HG03457 (cell line): ENCODE data around the gene C19orf47.
"Not testable (repeated sequence)": the region's sequence is repeated elsewhere in the genome, so short reads cannot be mapped to it uniquely, and the experiment has no call there.

Experiments
- ATAC-seq: cut with Tn5 transposase; IDR thresholded peaks from one replicate; pipeline ENCODE4 v1.9.1; 2021; ENCODE audit warnings: moderate number of reproducible peaks; ENCODE audit not compliant: unreplicated experiment

C19orf47 gene

GRCh38 chr19:40377876-40378385, 29.7 kb upstream of the C19orf47 start:
- no peak for ATAC-seq

DNA sequence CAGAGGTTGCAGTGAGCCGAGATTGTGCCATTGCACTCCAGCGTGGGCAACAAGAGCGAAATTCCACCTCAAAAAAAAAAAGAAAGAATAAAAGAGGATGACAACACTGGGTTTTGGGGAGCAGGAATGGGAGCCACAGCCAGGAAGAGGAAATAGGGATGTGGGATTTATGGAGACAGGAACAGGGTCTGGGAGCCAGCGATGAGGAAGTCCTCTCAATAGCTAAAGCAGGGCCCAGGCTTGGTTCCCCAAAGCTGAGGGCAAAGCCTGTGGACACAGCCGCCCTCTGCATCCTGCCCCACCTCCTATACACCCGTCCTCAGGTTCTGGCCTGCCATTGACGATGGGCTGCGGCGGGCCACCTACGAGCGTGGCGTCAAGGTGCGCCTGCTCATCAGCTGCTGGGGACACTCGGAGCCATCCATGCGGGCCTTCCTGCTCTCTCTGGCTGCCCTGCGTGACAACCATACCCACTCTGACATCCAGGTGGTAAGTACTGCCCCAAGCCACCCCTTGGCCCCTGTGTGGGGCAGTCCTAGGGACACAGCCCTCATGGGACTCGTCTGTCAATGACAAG, 28.2 kb upstream of the C19orf47 start:
- ATAC-seq = no peak

DNA sequence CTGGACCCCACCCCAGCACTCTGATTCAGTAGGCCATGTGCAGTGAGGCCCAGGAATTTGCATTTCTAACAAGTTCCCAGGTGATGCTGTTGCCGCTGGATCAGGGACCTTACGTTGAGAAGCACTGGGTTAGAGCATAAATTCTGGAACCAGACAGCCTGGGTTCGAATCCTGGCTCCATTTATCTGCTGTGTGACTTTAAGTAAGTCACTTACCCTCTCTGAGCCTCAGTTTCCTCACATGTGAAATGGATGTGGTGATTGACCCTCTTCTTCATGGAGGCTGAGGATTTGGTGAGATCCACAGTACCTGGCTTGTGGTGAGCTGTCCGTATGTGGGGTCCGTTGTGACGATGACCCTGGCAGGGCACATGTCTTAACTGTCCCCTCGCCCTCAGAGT, 25.9 kb upstream of the C19orf47 start:
- no peak for ATAC-seq

DNA sequence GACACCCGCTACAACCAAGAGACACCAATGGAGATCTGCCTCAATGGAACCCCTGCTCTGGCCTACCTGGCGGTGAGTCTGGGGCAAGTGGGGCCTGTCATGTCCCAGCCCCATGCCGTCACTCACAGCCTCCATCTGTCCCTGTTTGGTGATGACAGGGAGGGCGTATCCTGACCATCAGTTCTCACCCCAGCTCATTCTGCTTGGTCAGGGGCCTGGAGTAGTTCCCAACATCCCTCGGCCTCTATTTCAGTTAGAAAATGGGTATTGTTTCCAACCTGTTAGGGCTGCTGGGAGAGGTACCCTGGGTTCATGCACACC, 23.6 kb upstream of the C19orf47 start:
- ATAC-seq = no peak

DNA sequence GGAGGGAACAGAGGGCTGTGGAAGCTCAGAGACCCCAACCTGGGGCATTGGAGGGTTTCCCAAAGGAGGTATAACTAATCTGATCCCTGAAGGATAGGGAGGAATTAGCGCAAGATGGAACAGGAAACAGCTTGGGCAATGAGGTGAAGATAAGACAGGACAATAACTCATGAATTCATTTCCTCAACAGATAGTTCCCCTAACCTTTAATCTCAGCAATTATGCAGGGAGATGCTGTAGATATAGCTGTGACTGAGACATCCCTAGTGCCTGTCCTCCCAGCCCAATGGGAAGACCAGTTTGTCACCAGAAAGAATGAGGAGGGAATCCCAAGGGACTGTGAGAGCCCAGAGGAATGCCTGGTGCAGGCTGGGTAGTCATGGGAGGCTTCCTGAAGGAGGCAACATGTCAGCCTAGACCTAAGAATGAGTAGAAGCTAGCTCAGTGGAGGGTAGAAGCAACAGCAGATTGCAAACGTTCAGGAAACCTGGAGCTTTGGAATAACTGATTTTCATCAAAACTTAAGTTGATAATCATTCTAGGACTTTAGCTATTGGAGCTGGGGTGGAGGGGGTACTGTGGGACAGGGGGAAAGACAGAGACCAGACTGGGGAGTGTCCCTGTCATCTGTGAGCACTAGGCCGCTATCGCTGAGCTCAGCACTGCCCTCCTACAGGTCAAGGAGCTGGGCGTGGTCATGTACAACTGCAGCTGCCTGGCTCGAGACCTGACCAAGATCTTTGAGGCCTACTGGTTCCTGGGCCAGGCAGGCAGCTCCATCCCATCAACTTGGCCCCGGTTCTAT, 23.0 kb upstream of the C19orf47 start:
- no peak for ATAC-seq

DNA sequence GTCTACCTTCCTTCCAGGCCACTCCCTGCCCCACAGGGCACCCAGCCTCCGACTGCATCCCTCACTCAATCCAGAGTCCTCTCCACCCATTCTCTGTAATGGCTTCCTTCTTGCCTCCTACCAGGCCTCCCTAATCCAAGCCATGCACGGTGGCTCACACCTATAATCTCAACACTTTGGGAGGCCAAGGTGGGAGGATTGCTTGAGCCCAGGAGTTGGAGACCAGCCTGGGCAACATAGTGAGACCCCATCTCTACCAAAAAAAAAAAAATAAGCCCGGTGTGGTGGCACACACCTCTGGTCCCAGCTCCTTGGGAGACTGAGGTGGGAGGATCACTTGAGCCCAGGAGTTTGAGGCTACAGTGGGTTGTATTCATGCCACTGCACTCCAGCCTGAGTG, 22.1 kb upstream of the C19orf47 start:
- not testable (repeated sequence) for ATAC-seq

- no peak for ATAC-seq
These were observed 21.6 kb upstream of the C19orf47 start for GRCh38 chr19:40369797-40370196.

- ATAC-seq = no peak
These were observed 19.6 kb upstream of the C19orf47 start for GRCh38 chr19:40367577-40368434.

DNA sequence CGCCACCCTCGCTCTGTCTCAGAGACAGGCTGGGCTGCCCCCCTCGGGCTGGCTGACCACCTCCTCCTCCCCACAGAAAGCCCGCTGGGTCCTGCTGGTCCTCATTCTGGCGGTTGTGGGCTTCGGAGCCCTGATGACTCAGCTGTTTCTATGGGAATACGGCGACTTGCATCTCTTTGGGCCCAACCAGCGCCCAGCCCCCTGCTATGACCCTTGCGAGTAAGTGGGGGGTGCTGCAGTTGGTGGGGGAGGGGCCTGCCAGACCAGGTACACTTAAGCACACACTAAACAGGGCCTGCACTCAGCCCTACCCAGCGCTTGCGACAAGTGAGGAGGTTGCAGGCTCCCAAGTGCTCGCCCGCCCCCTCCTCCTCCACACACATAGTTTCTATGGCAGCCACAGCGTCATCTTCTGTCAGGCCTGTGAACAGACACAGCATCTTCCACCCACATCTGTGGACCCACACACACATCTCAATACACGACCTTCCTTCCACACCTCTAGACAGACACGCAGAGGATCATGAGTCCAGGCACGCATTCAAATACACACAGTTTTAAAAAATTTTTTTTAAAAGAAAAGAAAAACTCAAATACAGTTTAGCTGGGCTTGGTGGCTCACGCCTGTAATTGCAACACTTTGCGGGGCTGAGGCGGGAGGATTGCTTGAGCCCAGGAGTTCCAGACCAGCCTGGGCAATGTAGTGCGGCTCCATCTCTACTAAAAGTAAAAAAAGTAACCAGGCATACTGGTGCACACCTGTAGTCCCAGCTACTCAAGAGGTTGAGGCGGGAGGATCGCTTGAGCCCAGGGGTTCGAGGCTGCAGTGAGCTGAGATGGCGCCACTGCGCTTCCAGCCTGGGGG, 18.7 kb upstream of the C19orf47 start:
- ATAC-seq = no peak

DNA sequence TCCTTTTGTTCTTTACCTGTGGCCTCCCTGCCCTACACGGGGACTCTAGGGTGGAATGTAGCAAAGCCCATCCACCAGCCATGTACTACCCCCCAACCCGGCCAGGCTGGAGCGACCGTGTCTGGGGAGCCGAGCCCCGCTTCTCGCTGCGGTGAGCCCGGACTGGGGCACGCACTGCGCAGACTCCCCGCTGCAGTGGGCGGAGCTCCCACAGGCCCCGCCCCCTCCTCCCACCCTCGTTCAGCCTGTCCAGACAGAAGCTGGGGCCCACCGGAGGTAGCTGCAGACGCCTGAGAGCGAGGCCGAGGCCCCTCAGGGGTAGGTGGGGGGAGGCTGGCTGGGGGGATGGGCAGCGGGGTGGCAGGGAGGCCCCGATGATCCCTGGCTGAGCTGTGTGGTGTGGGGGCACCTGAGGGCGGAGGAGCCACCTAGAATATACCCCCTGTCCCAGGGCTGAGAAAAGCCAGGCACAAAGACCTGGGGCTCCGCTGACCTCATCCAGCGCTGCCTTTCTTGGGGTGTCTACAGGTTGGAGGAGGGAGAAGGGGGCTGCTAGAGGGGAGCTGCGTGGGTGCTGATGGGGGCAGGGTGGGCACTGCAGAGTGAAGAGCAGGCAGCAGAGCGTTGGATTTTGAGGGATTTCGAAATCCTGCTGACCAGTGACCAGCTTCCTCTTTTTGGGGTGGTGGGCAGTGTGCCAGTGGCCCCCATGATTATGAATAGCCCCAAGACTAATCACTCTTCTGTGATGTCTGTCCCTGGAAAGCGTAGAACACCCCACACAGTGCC, 17.6 kb upstream of the C19orf47 start:
- ATAC-seq = no peak

DNA sequence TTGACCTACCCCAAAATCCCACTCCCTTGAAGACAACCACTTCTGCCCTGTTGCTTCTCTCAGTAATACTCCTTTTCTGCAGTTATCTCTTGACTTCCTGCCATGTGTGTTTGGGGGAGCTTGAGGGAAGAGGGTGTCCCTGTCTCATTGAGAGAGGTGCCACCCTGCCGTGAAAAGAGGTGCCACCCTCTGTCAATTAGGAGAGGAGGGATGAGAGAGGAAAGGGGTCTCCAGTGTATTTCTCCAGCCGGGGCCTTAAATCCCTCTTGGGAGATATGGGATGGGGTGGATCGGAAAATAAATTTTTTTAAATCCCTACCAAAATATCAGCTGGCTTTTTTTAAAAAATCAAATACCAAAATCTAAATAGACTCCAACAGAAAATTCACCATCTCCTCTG, 16.8 kb upstream of the C19orf47 start:
- ATAC-seq = no peak

GRCh38 chr19:40363069-40363468, 14.9 kb upstream of the C19orf47 start:
- ATAC-seq = no peak

GRCh38 chr19:40362160-40362559, 14.0 kb upstream of the C19orf47 start:
- ATAC-seq = no peak

GRCh38 chr19:40360708-40361241, 12.6 kb upstream of the C19orf47 start:
- no peak for ATAC-seq

DNA sequence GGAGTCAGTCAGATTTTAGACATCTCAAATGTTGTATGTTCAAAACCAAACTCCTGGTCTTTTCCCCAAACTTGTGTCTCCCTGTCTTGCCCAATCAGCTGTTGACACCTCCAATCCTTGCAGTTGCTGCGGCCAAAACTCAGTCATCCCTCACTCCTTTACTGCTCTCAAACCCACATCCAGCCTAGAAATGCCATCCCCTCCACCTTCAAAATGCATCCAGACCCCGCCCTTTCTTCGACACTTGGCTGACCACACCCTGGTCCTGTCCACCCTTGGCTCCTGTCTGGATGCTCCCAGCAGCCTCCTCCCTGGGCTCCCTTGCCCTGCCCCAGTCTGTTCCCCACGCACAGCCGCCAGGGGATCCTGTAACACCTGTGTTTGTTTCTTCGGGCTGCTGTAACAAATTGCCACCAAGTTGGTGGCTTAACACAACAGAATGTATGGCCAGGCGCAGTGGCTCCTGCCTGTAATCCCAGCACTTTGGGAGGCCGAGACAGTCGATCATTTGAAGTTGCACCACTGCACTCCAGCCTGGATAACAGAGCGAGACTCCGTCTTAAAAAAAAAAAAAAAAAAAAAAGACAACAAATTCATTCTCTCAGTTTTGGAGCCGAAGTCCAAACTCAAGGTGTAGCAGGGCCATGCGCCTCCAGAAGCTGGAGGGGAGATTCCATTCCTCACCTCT, 12.0 kb upstream of the C19orf47 start:
- no peak for ATAC-seq

DNA sequence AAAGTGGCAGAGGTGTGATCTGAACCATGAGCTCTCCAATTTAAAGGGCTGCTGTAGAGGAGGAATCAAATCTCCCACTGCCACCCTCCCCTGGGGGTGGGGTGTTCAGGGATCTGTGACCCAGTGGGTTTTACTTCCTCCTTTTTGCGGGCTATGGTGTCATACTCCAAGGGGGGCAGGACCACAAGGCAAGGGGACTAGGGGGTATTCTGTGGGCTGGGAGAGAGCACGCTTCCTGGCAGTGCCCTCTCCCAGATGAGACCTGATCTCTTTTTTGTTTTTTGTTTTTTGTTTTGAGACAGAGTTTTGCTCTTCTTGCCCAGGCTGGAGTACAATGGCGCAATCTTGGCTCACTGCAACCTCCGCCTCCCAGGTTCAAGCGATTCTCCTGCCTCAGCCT, 10.6 kb upstream of the C19orf47 start:
- no peak for ATAC-seq

DNA sequence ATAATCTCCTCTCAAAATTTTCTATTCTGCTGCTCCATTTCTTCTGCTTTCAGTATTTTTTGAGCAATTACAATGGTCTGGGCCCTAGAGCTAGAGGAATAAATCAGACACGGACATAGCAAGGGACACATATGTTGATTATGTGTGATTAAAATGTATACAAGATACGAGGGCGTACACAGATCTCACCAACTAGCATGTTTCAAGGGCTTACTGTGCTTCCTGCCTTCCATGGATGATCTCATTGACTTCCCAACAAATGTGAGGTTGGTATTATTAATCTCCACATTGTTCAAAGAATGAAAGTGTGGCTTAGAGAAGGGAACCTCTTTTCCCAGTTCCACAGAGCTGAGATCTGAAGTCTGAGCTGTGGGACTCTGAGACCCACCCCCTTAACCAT, 9.4 kb upstream of the C19orf47 start:
- ATAC-seq = no peak

- ATAC-seq = no peak
These were observed 8.7 kb upstream of the C19orf47 start for GRCh38 chr19:40356681-40357595.
